Mammary epithelial cell (primary cell): ENCODE measurements around the gene TBX3.

Source experiments
- CTCF ChIP-seq, 2 donors: IDR thresholded peaks in 1 of 2; conservative IDR thresholded peaks in 1 of 2; 2 replicates each; pipeline ENCODE4 v1.5.1; 2011 to 2012; ENCODE audit warnings: inconsistent platforms in 2 of 2, low read length in 2 of 2, mild to moderate bottlenecking in 2 of 2, control low read depth in 1 of 2, low read depth in 1 of 2; ENCODE audit not compliant: insufficient read depth in 1 of 2; ENCODE audit errors: extremely low read depth in 1 of 2
- EZH2 ChIP-seq: IDR thresholded peaks from 2 replicates; pipeline ENCODE4 v1.6.1; 2012; ENCODE audit warnings: low read length, inconsistent platforms, borderline replicate concordance

GRCh38 chr12:114668151-114668885 lies 15.7 kb downstream of the TBX3 start:
- peak; percentile 35 to 69 for TF ChIP-seq CTCF (conservative IDR thresholded peaks at IDR 0.05 in 1 of 2, IDR thresholded peaks at IDR 0.05 in 1 of 2; ENCODE audit: extremely low read depth in 1 of 2, insufficient read depth in 1 of 2, low read depth in 1 of 2, low read length in 2 of 2)
- no peak for TF ChIP-seq EZH2
